GM19397 (cell line): ENCODE data around the gene CHRNB1.

Experiments used
- ATAC-seq: cut with Tn5 transposase; IDR thresholded peaks from one replicate; pipeline ENCODE4 v1.9.1; 2021; ENCODE audit warnings: mild to moderate bottlenecking, moderate library complexity; ENCODE audit not compliant: unreplicated experiment

The CHRNB1 gene

GRCh38 chr17:7437369-7437863 is 7.4 kb upstream of the CHRNB1 start:
- ATAC-seq = no peak

GRCh38 chr17:7437950-7438614 is 6.8 kb upstream of the CHRNB1 start:
- ATAC-seq = no peak

- ATAC-seq = no peak
These were observed 6.0 kb upstream of the CHRNB1 start for GRCh38 chr17:7438656-7439460.

GRCh38 chr17:7439462-7440112 is 5.3 kb upstream of the CHRNB1 start, which contains the start of gene FGF11:
Gene FGF11 (plus strand): TSS chr17:7439512. CDS start chr17:7439621, 109 bp downstream.
- ATAC-seq = no peak

GRCh38 chr17:7440113-7440833 is 4.6 kb upstream of the CHRNB1 start:
- ATAC-seq = no peak

DNA sequence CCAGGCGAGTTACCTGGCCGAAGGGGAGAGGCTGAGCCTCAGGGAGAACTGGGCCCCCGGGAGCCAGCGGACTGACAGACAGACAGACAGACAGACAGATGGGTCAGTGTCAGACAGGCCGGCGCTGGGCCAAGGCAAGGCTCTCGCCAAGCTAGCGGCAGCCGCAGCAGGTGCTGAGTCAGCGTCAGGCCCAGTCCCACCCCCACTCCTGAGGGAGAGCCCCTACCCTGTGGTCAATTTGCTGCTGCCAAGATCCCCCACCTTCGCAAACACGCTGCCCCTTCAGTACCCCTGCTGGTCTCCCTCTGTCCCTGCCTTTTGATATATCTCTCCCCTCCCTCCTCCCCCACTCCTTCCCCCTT is 4.0 kb upstream of the CHRNB1 start:
- ATAC-seq = no peak

DNA sequence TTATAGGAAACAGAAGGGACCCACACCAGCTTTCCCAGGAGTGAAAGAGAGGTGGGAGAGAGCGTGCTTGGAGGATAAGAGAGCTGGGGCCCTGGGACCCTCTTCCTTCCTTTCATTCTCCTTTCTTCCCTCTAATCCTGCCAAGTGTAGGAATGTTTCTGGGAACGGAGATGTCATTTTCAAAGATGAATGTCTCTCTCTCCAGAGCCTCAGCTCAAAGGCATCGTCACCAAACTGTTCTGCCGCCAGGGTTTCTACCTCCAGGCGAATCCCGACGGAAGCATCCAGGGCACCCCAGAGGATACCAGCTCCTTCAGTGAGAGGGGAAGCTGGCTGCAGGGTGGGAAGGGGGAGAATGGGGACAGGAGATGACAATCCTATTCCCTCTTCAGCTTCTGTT is 3.6 kb upstream of the CHRNB1 start:
- ATAC-seq = no peak

DNA sequence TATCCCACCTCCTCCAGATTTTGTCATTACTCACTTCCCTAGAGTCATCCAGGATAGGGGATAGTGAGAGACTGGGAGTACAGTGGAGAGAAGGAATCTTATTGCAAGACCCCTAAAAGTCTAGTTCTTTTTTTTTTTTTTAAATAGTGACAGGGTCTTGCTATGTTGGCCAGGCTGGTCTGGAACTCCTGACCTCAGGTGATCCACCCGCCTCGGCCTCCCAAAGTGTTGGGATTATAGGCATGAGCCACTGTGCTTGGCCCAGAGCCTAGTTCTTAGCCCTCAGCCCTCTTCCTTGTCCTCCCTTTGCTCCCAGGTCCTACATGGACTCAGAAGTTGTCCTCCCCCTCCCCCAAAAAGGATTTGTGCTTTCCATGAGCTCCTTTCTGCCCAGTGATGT is 2.7 kb upstream of the CHRNB1 start:
- no peak for ATAC-seq

- ATAC-seq = no peak
These were observed 1.1 kb upstream of the CHRNB1 start for GRCh38 chr17:7443499-7444485.

- no peak for ATAC-seq
These were observed 733 bp downstream of the CHRNB1 start for GRCh38 chr17:7445619-7445968.

DNA sequence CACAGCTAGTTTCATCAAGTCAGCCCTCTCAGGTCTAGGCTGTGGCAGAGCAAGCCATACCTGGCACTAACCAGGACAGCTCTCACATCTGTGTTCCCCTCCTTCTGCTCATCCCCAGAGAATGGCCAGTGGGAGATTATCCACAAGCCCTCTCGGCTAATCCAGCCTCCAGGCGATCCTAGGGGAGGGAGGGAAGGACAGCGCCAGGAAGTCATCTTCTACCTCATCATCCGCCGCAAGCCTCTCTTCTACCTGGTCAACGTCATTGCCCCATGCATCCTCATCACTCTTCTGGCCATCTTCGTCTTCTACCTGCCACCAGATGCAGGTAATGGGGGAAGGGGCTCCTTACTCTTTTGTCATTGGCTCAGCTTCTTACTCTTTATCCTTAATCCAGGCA is 3.6 kb downstream of the CHRNB1 start:
- no peak for ATAC-seq

DNA sequence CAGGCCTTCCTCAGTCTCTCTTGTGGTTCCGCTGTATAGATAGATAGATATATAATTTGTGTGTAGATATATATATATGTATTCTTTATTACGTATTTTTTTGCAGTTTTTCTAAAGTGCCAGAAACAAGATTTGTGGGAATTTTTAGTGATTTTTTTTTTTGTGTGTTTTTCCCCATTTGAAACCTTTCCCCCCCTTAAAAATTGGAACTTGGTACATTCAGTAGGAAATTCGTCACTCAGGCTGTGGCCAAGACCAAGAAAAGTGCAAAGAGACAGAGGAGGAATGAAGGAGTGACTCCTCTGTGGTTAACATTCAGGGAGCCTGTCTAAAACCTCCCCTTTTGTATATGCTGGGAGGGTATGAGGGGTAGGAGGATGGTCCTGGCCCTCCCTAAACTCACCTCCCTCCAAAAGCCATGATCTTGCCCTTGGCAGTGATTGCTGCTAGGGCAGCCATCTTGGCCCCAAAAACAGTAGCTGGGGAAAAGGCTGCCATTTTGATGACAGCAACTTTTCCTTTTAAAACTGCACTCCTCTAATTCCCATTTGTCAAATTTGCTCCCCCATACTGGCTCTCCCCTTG is 15.2 kb downstream of the CHRNB1 start:
- no peak for ATAC-seq

GRCh38 chr17:7460850-7461660 is 16.2 kb downstream of the CHRNB1 start:
- ATAC-seq = no peak

- no peak for ATAC-seq
These were observed 17.9 kb downstream of the CHRNB1 start for GRCh38 chr17:7462474-7463371.

DNA sequence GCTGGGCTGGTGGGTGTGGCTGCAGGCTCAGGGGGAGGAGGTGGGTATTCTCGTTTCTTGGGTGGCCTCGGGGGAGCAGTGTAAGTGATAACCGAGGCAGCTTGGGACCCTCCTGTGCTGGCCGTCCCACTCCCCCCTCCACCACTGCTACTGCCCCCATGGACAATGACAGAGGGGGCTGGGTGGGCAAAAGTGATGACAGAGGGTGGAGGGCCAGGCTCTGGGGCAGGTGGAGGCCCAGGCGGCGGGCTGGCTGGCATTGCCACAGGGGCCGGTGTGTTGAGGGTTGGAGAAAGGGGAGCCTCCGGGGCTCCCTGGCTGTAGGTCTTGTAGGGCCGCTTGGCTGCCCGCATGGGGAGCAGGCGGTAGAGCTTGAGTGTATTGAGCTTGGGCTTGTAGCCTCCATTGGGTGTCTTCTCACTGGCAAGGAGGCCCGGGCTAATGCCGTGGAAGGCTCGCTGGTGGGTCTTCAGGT is 18.5 kb downstream of the CHRNB1 start:
- ATAC-seq = no peak

DNA sequence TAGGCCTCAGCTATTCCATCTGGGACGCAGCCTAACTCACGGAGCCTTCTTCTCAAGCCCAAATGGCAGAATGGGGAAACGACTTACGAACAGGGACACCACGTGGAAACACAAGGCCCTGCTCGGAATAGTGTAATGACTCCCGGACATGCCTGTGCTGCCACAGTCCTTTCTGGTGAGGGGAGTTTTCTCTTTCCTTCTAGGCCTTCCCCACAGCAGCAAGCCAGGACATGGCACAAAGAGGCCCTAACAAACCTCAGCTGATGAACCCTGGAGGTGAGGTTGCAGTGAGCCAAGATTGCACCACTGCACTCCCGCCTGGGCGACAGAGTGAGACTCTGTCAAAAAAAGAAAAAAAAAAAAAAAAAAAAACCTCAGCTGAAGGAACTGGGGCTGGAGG is 19.2 kb downstream of the CHRNB1 start:
- ATAC-seq = no peak

GRCh38 chr17:7465597-7466275 is 20.9 kb downstream of the CHRNB1 start:
- ATAC-seq = no peak
